Gastroesophageal sphincter (tissue), 3 donors: ENCODE data around the gene LRP1-AS.

Source experiments
- POLR2A ChIP-seq, 2 donors: fragments of 450-650 bp; IDR thresholded peaks; one replicate each; pipeline ENCODE4 v1.6.1; 2017; ENCODE audit warnings: antibody characterized with exemption in 2 of 2, mild to moderate bottlenecking in 2 of 2, moderate library complexity in 1 of 2
- TF ChIP-seq, protein P1 (sequence below), 4 experiments: fragments of 200-600 bp in 2 of 4; fragments of 450-650 bp in 2 of 4; sonication (generic) in 1 of 4; IDR thresholded peaks; one replicate each; pipeline ENCODE4 v1.5.1; 2017 to 2019; ENCODE audit warnings: antibody characterized with exemption in 4 of 4, mild to moderate bottlenecking in 2 of 4, moderate library complexity in 2 of 4

- TF ChIP-seq, protein P1, sequence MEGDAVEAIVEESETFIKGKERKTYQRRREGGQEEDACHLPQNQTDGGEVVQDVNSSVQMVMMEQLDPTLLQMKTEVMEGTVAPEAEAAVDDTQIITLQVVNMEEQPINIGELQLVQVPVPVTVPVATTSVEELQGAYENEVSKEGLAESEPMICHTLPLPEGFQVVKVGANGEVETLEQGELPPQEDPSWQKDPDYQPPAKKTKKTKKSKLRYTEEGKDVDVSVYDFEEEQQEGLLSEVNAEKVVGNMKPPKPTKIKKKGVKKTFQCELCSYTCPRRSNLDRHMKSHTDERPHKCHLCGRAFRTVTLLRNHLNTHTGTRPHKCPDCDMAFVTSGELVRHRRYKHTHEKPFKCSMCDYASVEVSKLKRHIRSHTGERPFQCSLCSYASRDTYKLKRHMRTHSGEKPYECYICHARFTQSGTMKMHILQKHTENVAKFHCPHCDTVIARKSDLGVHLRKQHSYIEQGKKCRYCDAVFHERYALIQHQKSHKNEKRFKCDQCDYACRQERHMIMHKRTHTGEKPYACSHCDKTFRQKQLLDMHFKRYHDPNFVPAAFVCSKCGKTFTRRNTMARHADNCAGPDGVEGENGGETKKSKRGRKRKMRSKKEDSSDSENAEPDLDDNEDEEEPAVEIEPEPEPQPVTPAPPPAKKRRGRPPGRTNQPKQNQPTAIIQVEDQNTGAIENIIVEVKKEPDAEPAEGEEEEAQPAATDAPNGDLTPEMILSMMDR (IDR thresholded peaks at IDR 0.05), result no peak
- TF ChIP-seq POLR2A (IDR thresholded peaks at IDR 0.05), result no peak
Observed at GRCh38 chr12:57154804-57155434, 7.5 kb upstream of the LRP1-AS start.
